WERI-Rb-1 (cell line): Measurements from ENCODE around the gene GCK.

Source experiments
- DNase-seq: peaks from one replicate; pipeline ENCODE4 v3.0.0-alpha.2; 2020
- H3K27ac ChIP-seq: fragments of 250-450 bp; sonication (Bioruptor Pico); 2 replicates; pipeline ENCODE4 v1.5.1; 2020; ENCODE audit warnings: mild to moderate bottlenecking, moderate library complexity
- H3K27me3 ChIP-seq: fragments of 250-450 bp; sonication (Bioruptor Pico); 2 replicates; pipeline ENCODE4 v1.5.1; 2021; ENCODE audit warnings: mild to moderate bottlenecking, low read depth, moderate library complexity; ENCODE audit not compliant: insufficient read depth, severe bottlenecking
- H3K36me3 ChIP-seq: fragments of 250-450 bp; sonication (Bioruptor Pico); 2 replicates; pipeline ENCODE4 v1.5.1; 2020; ENCODE audit warnings: mild to moderate bottlenecking, moderate library complexity
- H3K4me3 ChIP-seq: 2 replicates; pipeline ENCODE4 v1.5.1; 2011; ENCODE audit warnings: low read depth, mild to moderate bottlenecking, control low read depth, low read length
- H3K9me3 ChIP-seq: fragments of 250-450 bp; sonication (Bioruptor Pico); 2 replicates; pipeline ENCODE4 v1.5.1; 2021; ENCODE audit warnings: mild to moderate bottlenecking, moderate library complexity; ENCODE audit not compliant: severe bottlenecking
- TF ChIP-seq, protein P1 (sequence below): IDR thresholded peaks from 2 replicates; pipeline ENCODE4 v1.5.1; 2011; ENCODE audit warnings: low read depth, mild to moderate bottlenecking, control low read depth, inconsistent platforms, low read length

The GCK gene

DNA sequence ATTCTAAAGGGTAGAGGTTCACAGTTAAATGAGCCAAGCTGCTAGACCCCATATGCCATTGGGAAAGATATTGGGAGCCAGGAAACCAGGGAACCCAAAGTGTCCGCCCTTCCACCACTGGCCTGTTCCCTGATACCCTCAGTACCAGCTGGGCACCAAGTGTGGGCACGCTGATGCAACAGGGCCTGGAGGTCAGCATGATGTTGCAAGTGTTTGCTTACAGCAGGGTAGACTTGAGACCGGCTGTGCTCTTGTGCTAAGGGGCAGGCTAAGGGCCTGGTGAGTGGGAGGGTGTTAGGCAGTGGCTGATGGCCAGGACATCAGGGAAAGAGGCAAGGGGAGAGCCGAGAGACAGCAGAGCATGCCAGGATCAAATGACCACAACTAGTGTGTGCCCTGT lies 27.1 kb downstream of the GCK start:
- H3K4me3 ChIP-seq = no peak overlapping the region
- no peak for DNase-seq

GRCh38 chr7:44161371-44161770 lies 27.9 kb downstream of the GCK start:
- DNase-seq = no peak
- Histone ChIP-seq H3K27ac (no peak overlapping the region), H3K4me3 (no peak overlapping the region), H3K27me3 (no peaks in the 10 kb centered on the region), H3K9me3 (peaks cover 9% of the 10 kb centered on the region), H3K36me3 (no peaks in the 10 kb centered on the region)
- TF ChIP-seq, protein P1, sequence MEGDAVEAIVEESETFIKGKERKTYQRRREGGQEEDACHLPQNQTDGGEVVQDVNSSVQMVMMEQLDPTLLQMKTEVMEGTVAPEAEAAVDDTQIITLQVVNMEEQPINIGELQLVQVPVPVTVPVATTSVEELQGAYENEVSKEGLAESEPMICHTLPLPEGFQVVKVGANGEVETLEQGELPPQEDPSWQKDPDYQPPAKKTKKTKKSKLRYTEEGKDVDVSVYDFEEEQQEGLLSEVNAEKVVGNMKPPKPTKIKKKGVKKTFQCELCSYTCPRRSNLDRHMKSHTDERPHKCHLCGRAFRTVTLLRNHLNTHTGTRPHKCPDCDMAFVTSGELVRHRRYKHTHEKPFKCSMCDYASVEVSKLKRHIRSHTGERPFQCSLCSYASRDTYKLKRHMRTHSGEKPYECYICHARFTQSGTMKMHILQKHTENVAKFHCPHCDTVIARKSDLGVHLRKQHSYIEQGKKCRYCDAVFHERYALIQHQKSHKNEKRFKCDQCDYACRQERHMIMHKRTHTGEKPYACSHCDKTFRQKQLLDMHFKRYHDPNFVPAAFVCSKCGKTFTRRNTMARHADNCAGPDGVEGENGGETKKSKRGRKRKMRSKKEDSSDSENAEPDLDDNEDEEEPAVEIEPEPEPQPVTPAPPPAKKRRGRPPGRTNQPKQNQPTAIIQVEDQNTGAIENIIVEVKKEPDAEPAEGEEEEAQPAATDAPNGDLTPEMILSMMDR = no peak

More for the DNA sequence above, 27.1 kb downstream of the GCK start:
- Histone ChIP-seq H3K27ac (no peak overlapping the region), H3K9me3 (peaks cover 12% of the 10 kb centered on the region), H3K36me3 (no peaks in the 10 kb centered on the region), H3K27me3 (no peaks in the 10 kb centered on the region)
- TF ChIP-seq, protein P1 = no peak

- Histone ChIP-seq H3K36me3 (no peaks in the 10 kb centered on the region), H3K9me3 (peaks cover 6% of the 10 kb centered on the region), H3K27me3 (no peaks in the 10 kb centered on the region), H3K27ac (no peak overlapping the region), H3K4me3 (no peak overlapping the region)
- DNase-seq = no peak
- TF ChIP-seq, protein P1 = no peak
These were observed 29.2 kb downstream of the GCK start for GRCh38 chr7:44159824-44160630.

- H3K36me3 ChIP-seq = no peaks in the 10 kb centered on the region
- H3K4me3 ChIP-seq = no peak overlapping the region
- TF ChIP-seq, protein P1 = no peak
- peak overlapping the region; percentile 55; the same call in 1 of the 2 replicates for H3K27ac ChIP-seq
- no peak for DNase-seq
- no peaks in the 10 kb centered on the region for H3K27me3 ChIP-seq
- no peaks in the 10 kb centered on the region for H3K9me3 ChIP-seq
These were observed 30.2 kb downstream of the GCK start for GRCh38 chr7:44158873-44159631.

- TF ChIP-seq, protein P1 = no peak
- H3K4me3 ChIP-seq = no peak overlapping the region
- no peaks in the 10 kb centered on the region for H3K27me3 ChIP-seq
- no peak for DNase-seq
- H3K36me3 ChIP-seq = no peaks in the 10 kb centered on the region
- H3K27ac ChIP-seq = peak overlapping the region; percentile 55
- no peaks in the 10 kb centered on the region for H3K9me3 ChIP-seq
These were observed 31.0 kb downstream of the GCK start for GRCh38 chr7:44158096-44158872.
